GM12891 (cell line): ENCODE measurements around the gene CFAP52.

ENCODE experiments used
- PAX5 ChIP-seq: IDR thresholded peaks from 2 replicates; pipeline ENCODE4 v1.6.1; 2011; ENCODE audit warnings: low read length, moderate library complexity, mild to moderate bottlenecking; ENCODE audit not compliant: insufficient read depth, severe bottlenecking
- POLR2A ChIP-seq: IDR thresholded peaks from 2 replicates; pipeline ENCODE4 v1.6.1; 2011; ENCODE audit warnings: low read depth, low read length, control low read depth
- POLR2AphosphoS5 ChIP-seq: IDR thresholded peaks from 2 replicates; pipeline ENCODE4 v1.6.1; 2011; ENCODE audit warnings: low read depth, low read length, control low read depth
- POU2F2 ChIP-seq: IDR thresholded peaks from 2 replicates; pipeline ENCODE4 v1.6.1; 2011; ENCODE audit warnings: low read depth, mild to moderate bottlenecking, control low read depth, low read length, moderate library complexity
- TAF1 ChIP-seq: IDR thresholded peaks from 2 replicates; pipeline ENCODE4 v1.6.1; 2011; ENCODE audit warnings: low read depth, low read length, control low read depth

GRCh38 chr17:9676820-9677310 is 100.4 kb downstream of the CFAP52 start:
- TF ChIP-seq POLR2AphosphoS5 (no peak), TAF1 (no peak), POLR2A (no peak), POU2F2 (no peak), PAX5 (no peak)
